KOPT-K1 (cell line): Measurements from ENCODE around the gene ABI3BP.

Experiments used
- H3K27ac ChIP-seq: fragments of 200-600 bp; sonication (generic); 2 replicates; pipeline ENCODE4 v1.5.1; 2016; ENCODE audit warnings: antibody characterized with exemption, mild to moderate bottlenecking, low read depth, low read length; ENCODE audit not compliant: poor library complexity, severe bottlenecking
- H3K36me3 ChIP-seq: fragments of 200-600 bp; sonication (generic); 2 replicates; pipeline ENCODE4 v1.5.1; 2017; ENCODE audit warnings: antibody characterized with exemption, mild to moderate bottlenecking, low read length, moderate library complexity; ENCODE audit not compliant: insufficient read depth
- H3K9me3 ChIP-seq: fragments of 200-600 bp; sonication (generic); 2 replicates; pipeline ENCODE4 v1.5.1; 2017; ENCODE audit warnings: antibody characterized with exemption, low read length, mild to moderate bottlenecking; ENCODE audit not compliant: insufficient read depth, poor library complexity, severe bottlenecking

The ABI3BP gene

GRCh38 chr3:100815583-100815982, 177.6 kb downstream of the ABI3BP start:
- Histone ChIP-seq H3K36me3 (no peaks in the 10 kb centered on the region), H3K9me3 (no peaks in the 10 kb centered on the region), H3K27ac (no peak overlapping the region)

- Histone ChIP-seq H3K27ac (no peak overlapping the region), H3K9me3 (no peaks in the 10 kb centered on the region), H3K36me3 (no peaks in the 10 kb centered on the region)
Observed at GRCh38 chr3:100813828-100814227, 179.4 kb downstream of the ABI3BP start.

- H3K27ac ChIP-seq = no peak overlapping the region
- no peaks in the 10 kb centered on the region for H3K36me3 ChIP-seq
- no peaks in the 10 kb centered on the region for H3K9me3 ChIP-seq
Observed at GRCh38 chr3:100811779-100812507, 181.3 kb downstream of the ABI3BP start.

- H3K9me3 ChIP-seq = no peaks in the 10 kb centered on the region
- H3K27ac ChIP-seq = no peak overlapping the region
- H3K36me3 ChIP-seq = no peaks in the 10 kb centered on the region
Observed at GRCh38 chr3:100810671-100811070, 182.6 kb downstream of the ABI3BP start.

GRCh38 chr3:100804631-100805030, 188.6 kb downstream of the ABI3BP start:
- no peak overlapping the region for H3K27ac ChIP-seq
- H3K36me3 ChIP-seq = no peaks in the 10 kb centered on the region
- no peaks in the 10 kb centered on the region for H3K9me3 ChIP-seq

GRCh38 chr3:100803711-100804110, 189.5 kb downstream of the ABI3BP start:
- H3K9me3 ChIP-seq = no peaks in the 10 kb centered on the region
- no peak overlapping the region for H3K27ac ChIP-seq
- H3K36me3 ChIP-seq = no peaks in the 10 kb centered on the region

- no peaks in the 10 kb centered on the region for H3K9me3 ChIP-seq
Observed at GRCh38 chr3:100802126-100802525, 191.1 kb downstream of the ABI3BP start.

GRCh38 chr3:100798012-100798411, 195.2 kb downstream of the ABI3BP start:
- no peaks in the 10 kb centered on the region for H3K36me3 ChIP-seq
- H3K27ac ChIP-seq = no peak overlapping the region
- H3K9me3 ChIP-seq = no peaks in the 10 kb centered on the region

More at GRCh38 chr3:100802126-100802525, 191.1 kb downstream of the ABI3BP start:
- Histone ChIP-seq H3K27ac (no peak overlapping the region), H3K36me3 (no peaks in the 10 kb centered on the region)

- Histone ChIP-seq H3K9me3 (no peaks in the 10 kb centered on the region), H3K27ac (no peak overlapping the region), H3K36me3 (no peaks in the 10 kb centered on the region)
Observed at GRCh38 chr3:100796556-100796955, 196.7 kb downstream of the ABI3BP start.

- peaks cover 8% of the 10 kb centered on the region for H3K9me3 ChIP-seq
- no peak overlapping the region for H3K27ac ChIP-seq
- no peaks in the 10 kb centered on the region for H3K36me3 ChIP-seq
Observed at GRCh38 chr3:100789579-100789978, 203.6 kb downstream of the ABI3BP start.

GRCh38 chr3:100783619-100784018, 209.6 kb downstream of the ABI3BP start:
- Histone ChIP-seq H3K27ac (no peak overlapping the region), H3K9me3 (peaks cover 8% of the 10 kb centered on the region), H3K36me3 (no peaks in the 10 kb centered on the region)

GRCh38 chr3:100782906-100783305, 210.3 kb downstream of the ABI3BP start:
- Histone ChIP-seq H3K9me3 (peaks cover 8% of the 10 kb centered on the region), H3K27ac (no peak overlapping the region), H3K36me3 (no peaks in the 10 kb centered on the region)

- H3K36me3 ChIP-seq = no peaks in the 10 kb centered on the region
Observed at GRCh38 chr3:100782348-100782747, 210.9 kb downstream of the ABI3BP start.

GRCh38 chr3:100781301-100781700, 211.9 kb downstream of the ABI3BP start:
- Histone ChIP-seq H3K36me3 (no peaks in the 10 kb centered on the region), H3K9me3 (peaks cover 8% of the 10 kb centered on the region), H3K27ac (no peak overlapping the region)

More at GRCh38 chr3:100782348-100782747, 210.9 kb downstream of the ABI3BP start:
- no peak overlapping the region for H3K27ac ChIP-seq
- peaks cover 8% of the 10 kb centered on the region for H3K9me3 ChIP-seq

- Histone ChIP-seq H3K9me3 (no peaks in the 10 kb centered on the region), H3K27ac (no peak overlapping the region), H3K36me3 (no peaks in the 10 kb centered on the region)
Observed at GRCh38 chr3:100780071-100780622, 213.1 kb downstream of the ABI3BP start.

- Histone ChIP-seq H3K36me3 (no peaks in the 10 kb centered on the region), H3K27ac (no peak overlapping the region), H3K9me3 (no peaks in the 10 kb centered on the region)
Observed at GRCh38 chr3:100779480-100779879, 213.7 kb downstream of the ABI3BP start.
